B cell (primary cell): ENCODE measurements around the gene TTLL5. TPM values are rescaled to one million over a fixed set of nuclear protein-coding genes. Genes with fewer than 3 reads are reported as not detected.

ENCODE experiments used
- ATAC-seq: fragments of 200-7000 bp; cut with Tn5 transposase; one replicate; pipeline ENCODE4 v1.10.0; 2021; ENCODE audit warnings: low read depth, mild to moderate bottlenecking, moderate number of reproducible peaks, moderate library complexity
- CTCF ChIA-PET: fragments of 350-600 bp; sonication (Branson Sonifier 250); formaldehyde crosslinking; loops from one replicate; lab custom pipeline; 2021; ENCODE audit warnings: antibody characterized with exemption, inconsistent platforms; lab: Charles Lee
- POLR2A ChIA-PET: fragments of 350-600 bp; sonication (Branson Sonifier 250); formaldehyde crosslinking; loops from one replicate; lab custom pipeline; 2021; ENCODE audit warnings: antibody characterized with exemption; lab: Charles Lee
- DNase-seq: peaks from one replicate; pipeline ENCODE4 v3.0.0; 2013
- H2AFZ ChIP-seq: 2 replicates; pipeline ENCODE4 v1.6.1; 2012; ENCODE audit warnings: mild to moderate bottlenecking, low read depth, low read length; ENCODE audit not compliant: insufficient read depth, poor library complexity, severe bottlenecking
- H3K27ac ChIP-seq, 2 donors: 1 replicate in 1 of 2; 2 replicates in 1 of 2; pipeline ENCODE4 v1.5.1; 2012 to 2013; ENCODE audit warnings: low read length in 2 of 2, mild to moderate bottlenecking in 2 of 2, moderate library complexity in 1 of 2
- H3K27me3 ChIP-seq, 4 experiments: fragments of 200-600 bp in 1 of 4; sonication (generic) in 1 of 4; replicated peaks in 1 of 4; 1 replicate in 2 of 4; 2 replicates in 2 of 4; pipeline versions ENCODE4 v1.6.1 to v1.7.0; 2013 to 2016; ENCODE audit warnings: low read length in 3 of 4, mild to moderate bottlenecking in 2 of 4, mixed read lengths in 1 of 4, moderate library complexity in 1 of 4; ENCODE audit not compliant: insufficient read depth in 4 of 4, control insufficient read depth in 3 of 4; ENCODE audit errors: control extremely low read depth in 1 of 4
- H3K36me3 ChIP-seq, 2 experiments: replicated peaks in 1 of 2; 1 replicate in 1 of 2; 2 replicates in 1 of 2; pipeline versions ENCODE4 v1.6.1 to v1.7.1; 2013; ENCODE audit warnings: low read length in 1 of 2; ENCODE audit not compliant: insufficient read depth in 2 of 2, control insufficient read depth in 1 of 2; ENCODE audit errors: control extremely low read depth in 1 of 2, extremely low read depth in 1 of 2
- H3K4me1 ChIP-seq, 2 donors: fragments of 200-600 bp in 1 of 2; sonication (generic) in 1 of 2; 1 replicate in 1 of 2; 2 replicates in 1 of 2; pipeline versions ENCODE4 v1.5.1 to v1.6.1; 2013 to 2017; ENCODE audit warnings: low read length in 2 of 2; ENCODE audit not compliant: control insufficient read depth in 2 of 2, insufficient read depth in 2 of 2
- H3K4me2 ChIP-seq: replicated peaks from 2 replicates; pipeline ENCODE3; 2012; ENCODE audit warnings: mild to moderate bottlenecking, low read depth, low read length; ENCODE audit not compliant: poor library complexity, severe bottlenecking
- H3K4me3 ChIP-seq, 5 experiments: fragments of 200-600 bp in 1 of 5; sonication (generic) in 1 of 5; 1 replicate in 3 of 5; 2 replicates in 2 of 5; pipeline versions ENCODE4 v1.5.1 to v1.7.0; 2011 to 2016; ENCODE audit warnings: low read length in 4 of 5, mild to moderate bottlenecking in 4 of 5, low read depth in 2 of 5, control low read depth in 1 of 5, moderate library complexity in 1 of 5; ENCODE audit not compliant: insufficient read depth in 1 of 5; ENCODE audit errors: control extremely low read depth in 1 of 5, extremely low read depth in 1 of 5
- H3K79me2 ChIP-seq: fragments of 200-600 bp; sonication (generic); one replicate; pipeline ENCODE4 v1.6.0; 2016; ENCODE audit warnings: low read length; ENCODE audit not compliant: control insufficient read depth, insufficient read depth
- H3K9ac ChIP-seq: fragments of 200-600 bp; sonication (generic); 2 replicates; pipeline ENCODE4 v1.6.1; 2017; ENCODE audit warnings: mild to moderate bottlenecking, low read length, moderate library complexity
- H3K9me3 ChIP-seq, 3 donors: one replicate each; pipeline versions ENCODE4 v1.6.1 to v1.7.1; 2013; ENCODE audit warnings: low read length in 2 of 3; ENCODE audit not compliant: control insufficient read depth in 2 of 3, insufficient read depth in 1 of 3; ENCODE audit errors: control extremely low read depth in 1 of 3
- H4K20me1 ChIP-seq: 2 replicates; pipeline ENCODE4 v1.6.0; 2012; ENCODE audit warnings: mild to moderate bottlenecking, low read length; ENCODE audit not compliant: insufficient read depth, control insufficient read depth, poor library complexity, severe bottlenecking
- H3K27ac Mint-ChIP-seq: one replicate; pipeline ENCODE4 v1.8.0; 2021; ENCODE audit warnings: mixed read lengths
- H3K27me3 Mint-ChIP-seq: one replicate; pipeline ENCODE4 v1.8.0; 2021; ENCODE audit warnings: mixed read lengths
- H3K4me1 Mint-ChIP-seq: one replicate; pipeline ENCODE4 v1.8.0; 2021; ENCODE audit warnings: mixed read lengths
- H3K4me3 Mint-ChIP-seq: one replicate; pipeline ENCODE4 v1.8.0; 2021; ENCODE audit warnings: mixed read lengths
- H3K9me3 Mint-ChIP-seq: one replicate; pipeline ENCODE4 v1.8.0; 2022; ENCODE audit warnings: mixed read lengths; ENCODE audit not compliant: insufficient read depth
- CTCF ChIP-seq: fragments of 200-600 bp; IDR thresholded peaks from one replicate; pipeline ENCODE4 v1.8.0; 2022; ENCODE audit warnings: antibody characterized with exemption, mild to moderate bottlenecking
- EZH2 ChIP-seq: IDR thresholded peaks from 2 replicates; pipeline ENCODE4 v1.6.1; 2012; ENCODE audit warnings: borderline replicate concordance, low read depth, mild to moderate bottlenecking, moderate library complexity, low read length; ENCODE audit not compliant: insufficient read depth, poor library complexity, severe bottlenecking
- WGBS: methylation state at CpG from one replicate; pipeline ENCODE4 v1.1.5; 2013; ENCODE audit warnings: missing lambda C conversion rate; ENCODE audit not compliant: insufficient coverage; 5-methylcytosine and 5-hydroxymethylcytosine counted together
- intact Hi-C: fragments of 100-400 bp; cut with micrococcal nuclease; formaldehyde crosslinking; loops from one replicate; pipeline ENCODE4 v1.10.0; 2022
- polyA plus RNA-seq: library from polyadenylated mRNA; depleted of rRNA; stranded (reverse); fragments of >200 nt; gene quantifications from 2 replicates; pipeline ENCODE4 v1.2.3, GENCODE V29; 2012
- total RNA-seq, 2 donors: library from RNA; stranded (reverse); fragments of 120-200 nt in 1 of 2; gene quantifications; 1 replicate in 1 of 2; 2 replicates in 1 of 2; pipeline versions ENCODE4 v1.2.3 to v1.2.4, GENCODE V29; 2013 to 2022

TTLL5 gene
- total and polyA plus RNA-seq, 2 donors (not counting 1 experiment from before 2014, with no cell fraction given) = 10.9 to 50.9 TPM

DNA sequence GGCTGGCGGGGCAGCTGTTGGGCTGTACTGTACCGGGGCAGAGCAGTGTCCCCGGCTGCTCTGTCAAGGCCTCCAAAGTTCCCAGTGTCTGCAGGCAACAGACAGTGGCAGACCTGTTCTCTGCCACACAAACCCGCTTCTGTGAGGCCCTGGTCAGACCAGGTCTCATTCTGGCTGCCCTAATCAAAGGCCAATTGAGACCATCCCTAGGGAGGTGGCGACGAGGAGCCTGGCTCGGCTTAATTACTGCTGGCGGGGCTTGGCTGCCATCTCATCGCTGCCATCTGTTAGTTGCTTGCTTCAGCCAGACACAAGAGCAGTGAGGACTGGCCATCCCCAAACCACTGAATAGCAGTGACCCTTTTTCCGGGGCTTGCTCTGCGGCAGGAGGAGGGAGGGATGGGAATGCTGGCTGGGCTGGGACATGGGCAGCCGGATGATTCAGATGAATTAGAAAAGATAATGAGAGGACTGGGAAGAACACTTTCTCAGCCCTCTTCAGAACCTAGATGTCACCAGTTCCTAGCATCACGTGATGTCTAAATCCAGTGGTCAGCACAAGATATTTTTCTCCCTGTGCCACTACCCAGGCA lies 24.9 kb upstream of the TTLL5 start:
- DNase-seq = no peak
- CTCF ChIA-PET = interaction anchor here (1.4 to 1.6 kb wide), 3 partner anchors 18 to 59 kb away, joined by 5 to 8 read pairs (median 8); no protein-coding TSS in a partner anchor

More for the DNA sequence above, 24.9 kb upstream of the TTLL5 start:
- POLR2A ChIA-PET = no interaction called here
- Histone ChIP-seq H4K20me1 (no peaks in the 10 kb centered on the region), H3K9me3 (no peaks in the 10 kb centered on the region), H3K79me2 (no peaks in the 10 kb centered on the region), H3K4me2 (no peak overlapping the region), H3K27me3 (no peaks in the 10 kb centered on the region), H3K9ac (no peak overlapping the region), H3K36me3 (no peaks in the 10 kb centered on the region), H3K4me1 (no peaks in the 10 kb centered on the region), H3K27ac (no peak overlapping the region), H3K4me3 (no peak overlapping the region), H2AFZ (no peak overlapping the region)
- no peaks in the 10 kb centered on the region for H3K4me1 Mint-ChIP-seq
- no peak overlapping the region for H3K4me3 Mint-ChIP-seq
- WGBS = 97% methylated on average over 10 of the region's 13 CpGs
- intact Hi-C loops = no loop called here
- TF ChIP-seq EZH2 (no peak), CTCF (no peak)
- H3K27ac Mint-ChIP-seq = no peak overlapping the region
- no peaks in the 10 kb centered on the region for H3K27me3 Mint-ChIP-seq
- no peak for ATAC-seq
- H3K9me3 Mint-ChIP-seq = no peaks in the 10 kb centered on the region
